ENCODE measurements around the gene DISC1. TPM values are rescaled to one million over a fixed set of nuclear protein-coding genes. Genes with fewer than 3 reads are reported as not detected.

DISC1 gene
- total RNA-seq, 2 experiments from 2014 or later = 1.7 to 2.0 TPM

- Mint-ChIP-seq H3K27ac (no peak overlapping the region), H3K27me3 (no peaks in the 10 kb centered on the region)
Observed at GRCh38 chr1:232031156-232031555, 404.6 kb downstream of the DISC1 start.

GRCh38 chr1:232033285-232033684 is 406.7 kb downstream of the DISC1 start:
- Mint-ChIP-seq H3K36me3 (peaks cover 3% of the 10 kb centered on the region), H3K4me3 (no peak overlapping the region), H3K4me1 (no peaks in the 10 kb centered on the region), H3K27ac (no peak overlapping the region), H3K9me3 (no peaks in the 10 kb centered on the region), H3K27me3 (no peaks in the 10 kb centered on the region)
- DNase-seq = no peak

More at GRCh38 chr1:232031156-232031555, 404.6 kb downstream of the DISC1 start:
- Mint-ChIP-seq H3K36me3 (peaks cover 4% of the 10 kb centered on the region), H3K9me3 (no peaks in the 10 kb centered on the region), H3K4me1 (no peaks in the 10 kb centered on the region), H3K4me3 (no peak overlapping the region)
- DNase-seq = no peak

GRCh38 chr1:232034556-232034955 is 408.0 kb downstream of the DISC1 start:
- no peaks in the 10 kb centered on the region for H3K4me1 Mint-ChIP-seq
- no peaks in the 10 kb centered on the region for H3K9me3 Mint-ChIP-seq
- no peak overlapping the region for H3K4me3 Mint-ChIP-seq
- H3K27me3 Mint-ChIP-seq = no peaks in the 10 kb centered on the region
- H3K36me3 Mint-ChIP-seq = peaks cover 3% of the 10 kb centered on the region
- DNase-seq = no peak
- no peak overlapping the region for H3K27ac Mint-ChIP-seq

- H3K36me3 Mint-ChIP-seq = peaks cover 3% of the 10 kb centered on the region
- H3K4me3 Mint-ChIP-seq = no peak overlapping the region
- no peak overlapping the region for H3K27ac Mint-ChIP-seq
- no peaks in the 10 kb centered on the region for H3K27me3 Mint-ChIP-seq
- no peaks in the 10 kb centered on the region for H3K9me3 Mint-ChIP-seq
- H3K4me1 Mint-ChIP-seq = no peaks in the 10 kb centered on the region
- DNase-seq = no peak
Observed at GRCh38 chr1:232036181-232036933, 409.8 kb downstream of the DISC1 start.

- Mint-ChIP-seq H3K9me3 (no peaks in the 10 kb centered on the region), H3K4me3 (no peak overlapping the region), H3K4me1 (no peaks in the 10 kb centered on the region), H3K27me3 (no peaks in the 10 kb centered on the region), H3K27ac (no peak overlapping the region), H3K36me3 (peaks cover 3% of the 10 kb centered on the region)
- DNase-seq = no peak
Observed at GRCh38 chr1:232037774-232038388, 411.3 kb downstream of the DISC1 start.

- Mint-ChIP-seq H3K27me3 (no peaks in the 10 kb centered on the region), H3K9me3 (no peaks in the 10 kb centered on the region), H3K4me1 (no peaks in the 10 kb centered on the region), H3K36me3 (peaks cover 3% of the 10 kb centered on the region), H3K4me3 (no peak overlapping the region), H3K27ac (no peak overlapping the region)
- DNase-seq = no peak
Observed at GRCh38 chr1:232038706-232039677, 412.4 kb downstream of the DISC1 start.

- H3K9me3 Mint-ChIP-seq = no peaks in the 10 kb centered on the region
- no peaks in the 10 kb centered on the region for H3K4me1 Mint-ChIP-seq
- no peak for DNase-seq
- H3K27ac Mint-ChIP-seq = no peak overlapping the region
- no peaks in the 10 kb centered on the region for H3K27me3 Mint-ChIP-seq
- H3K4me3 Mint-ChIP-seq = no peak overlapping the region
- peaks cover 3% of the 10 kb centered on the region for H3K36me3 Mint-ChIP-seq
Observed at GRCh38 chr1:232040260-232040659, 413.7 kb downstream of the DISC1 start.

GRCh38 chr1:232044728-232045127 is 418.1 kb downstream of the DISC1 start:
- H3K4me3 Mint-ChIP-seq = no peak overlapping the region
- H3K27me3 Mint-ChIP-seq = no peaks in the 10 kb centered on the region
- no peaks in the 10 kb centered on the region for H3K9me3 Mint-ChIP-seq
- no peaks in the 10 kb centered on the region for H3K4me1 Mint-ChIP-seq
- H3K27ac Mint-ChIP-seq = no peak overlapping the region
- peaks cover 4% of the 10 kb centered on the region for H3K36me3 Mint-ChIP-seq
- no peak for DNase-seq

- Mint-ChIP-seq H3K27me3 (no peaks in the 10 kb centered on the region), H3K9me3 (no peaks in the 10 kb centered on the region)
Observed at GRCh38 chr1:232045139-232045994, 418.8 kb downstream of the DISC1 start.

GRCh38 chr1:232046451-232047306 is 420.1 kb downstream of the DISC1 start:
- no peaks in the 10 kb centered on the region for H3K4me1 Mint-ChIP-seq
- H3K36me3 Mint-ChIP-seq = peaks cover 4% of the 10 kb centered on the region
- H3K9me3 Mint-ChIP-seq = no peaks in the 10 kb centered on the region
- H3K4me3 Mint-ChIP-seq = no peak overlapping the region
- H3K27ac Mint-ChIP-seq = no peak overlapping the region
- H3K27me3 Mint-ChIP-seq = no peaks in the 10 kb centered on the region
- DNase-seq = no peak

More at GRCh38 chr1:232045139-232045994, 418.8 kb downstream of the DISC1 start:
- Mint-ChIP-seq H3K36me3 (peaks cover 4% of the 10 kb centered on the region), H3K27ac (no peak overlapping the region), H3K4me3 (no peak overlapping the region), H3K4me1 (no peaks in the 10 kb centered on the region)
- DNase-seq = no peak

GRCh38 chr1:232047473-232047872 is 420.9 kb downstream of the DISC1 start:
- H3K27ac Mint-ChIP-seq = no peak overlapping the region
- no peaks in the 10 kb centered on the region for H3K9me3 Mint-ChIP-seq
- DNase-seq = no peak
- peaks cover 4% of the 10 kb centered on the region for H3K36me3 Mint-ChIP-seq
- H3K4me3 Mint-ChIP-seq = no peak overlapping the region
- H3K27me3 Mint-ChIP-seq = no peaks in the 10 kb centered on the region
- H3K4me1 Mint-ChIP-seq = no peaks in the 10 kb centered on the region

- no peaks in the 10 kb centered on the region for H3K4me1 Mint-ChIP-seq
- peaks cover 2% of the 10 kb centered on the region for H3K9me3 Mint-ChIP-seq
- no peaks in the 10 kb centered on the region for H3K27me3 Mint-ChIP-seq
- no peak for DNase-seq
- H3K27ac Mint-ChIP-seq = no peak overlapping the region
- H3K4me3 Mint-ChIP-seq = no peak overlapping the region
- peaks cover 8% of the 10 kb centered on the region for H3K36me3 Mint-ChIP-seq
Observed at GRCh38 chr1:232048481-232048880, 421.9 kb downstream of the DISC1 start.

GRCh38 chr1:232049335-232049734 is 422.7 kb downstream of the DISC1 start:
- no peak overlapping the region for H3K4me3 Mint-ChIP-seq
- H3K27ac Mint-ChIP-seq = no peak overlapping the region
- H3K27me3 Mint-ChIP-seq = no peaks in the 10 kb centered on the region
- H3K36me3 Mint-ChIP-seq = peaks cover 8% of the 10 kb centered on the region
- H3K4me1 Mint-ChIP-seq = no peaks in the 10 kb centered on the region
- no peak for DNase-seq
- peaks cover 2% of the 10 kb centered on the region for H3K9me3 Mint-ChIP-seq
